H1 (cell line): ENCODE data around the gene SLC22A2. TPM values are rescaled to one million over a fixed set of nuclear protein-coding genes. Genes with fewer than 3 reads are reported as not detected.

Source experiments
- CTCF ChIA-PET: fragments of 300-600 bp; sonication (Branson Sonifier 250); formaldehyde crosslinking; loops from one replicate; lab custom pipeline; 2021; ENCODE audit not compliant: partially characterized antibody; lab: Charles Lee
- POLR2A ChIA-PET: fragments of 300-600 bp; sonication (Branson Sonifier 250); formaldehyde crosslinking; loops from one replicate; lab custom pipeline; 2021; ENCODE audit warnings: inconsistent platforms; ENCODE audit not compliant: partially characterized antibody; lab: Charles Lee
- DNase-seq, 2 experiments: peaks; one replicate each; pipeline versions ENCODE4 v3.0.0 to v3.0.0-alpha.2; 2010 to 2022; ENCODE audit warnings: low spot score in 2 of 2, low read depth in 1 of 2, mixed read lengths in 1 of 2
- FAIRE-seq: peaks from 2 replicates; lab custom pipeline; 2011; peaks lifted over from hg19 to GRCh38; lab: Jason Lieb, UNC
- H2AFZ ChIP-seq: 2 replicates; pipeline ENCODE4 v1.8.1; 2012; ENCODE audit warnings: low read length, inconsistent platforms
- H2AK5ac ChIP-seq: 2 replicates; pipeline ENCODE4 v1.6.1; 2013; ENCODE audit warnings: low read depth, low read length
- H2BK120ac ChIP-seq: replicated peaks from 2 replicates; pipeline ENCODE3; 2013; ENCODE audit warnings: low read depth, low read length, inconsistent platforms
- H2BK12ac ChIP-seq: 2 replicates; pipeline ENCODE4 v1.6.1; 2013; ENCODE audit warnings: low read depth, low read length
- H2BK15ac ChIP-seq: 2 replicates; pipeline ENCODE4 v1.6.1; 2013; ENCODE audit warnings: low read length
- H2BK20ac ChIP-seq: 2 replicates; pipeline ENCODE4 v1.6.1; 2013; ENCODE audit warnings: low read length
- H2BK5ac ChIP-seq: 2 replicates; pipeline ENCODE4 v1.6.1; 2013; ENCODE audit warnings: low read depth, low read length
- H3K14ac ChIP-seq: 2 replicates; pipeline ENCODE4 v1.6.1; 2013; ENCODE audit warnings: inconsistent platforms; ENCODE audit not compliant: insufficient read length
- H3K18ac ChIP-seq: 2 replicates; pipeline ENCODE4 v1.6.1; 2013; ENCODE audit warnings: low read length; ENCODE audit errors: extremely low read depth
- H3K23ac ChIP-seq: 2 replicates; pipeline ENCODE4 v1.6.1; 2013; ENCODE audit warnings: inconsistent platforms; ENCODE audit not compliant: insufficient read length
- H3K23me2 ChIP-seq: 2 replicates; pipeline ENCODE4 v1.6.1; 2013; ENCODE audit warnings: low read depth, low read length
- H3K27ac ChIP-seq: 2 replicates; pipeline ENCODE4 v1.6.1; 2011; ENCODE audit warnings: low read depth, low read length, inconsistent platforms
- H3K27me3 ChIP-seq, 4 experiments: replicated peaks in 1 of 4; 1 replicate in 1 of 4; 2 replicates in 3 of 4; pipeline versions ENCODE4 v1.6.1 to v1.8.1; 2011 to 2013; ENCODE audit warnings: low read length in 3 of 4, mild to moderate bottlenecking in 3 of 4, inconsistent platforms in 2 of 4, mixed read lengths in 2 of 4, moderate library complexity in 1 of 4; ENCODE audit not compliant: control insufficient read depth in 3 of 4, insufficient read depth in 3 of 4; ENCODE audit errors: extremely low read depth in 1 of 4
- H3K36me3 ChIP-seq, 4 experiments: 2 replicates each; pipeline versions ENCODE4 v1.6.1 to v1.8.1; 2011 to 2013; ENCODE audit warnings: mild to moderate bottlenecking in 4 of 4, low read length in 3 of 4, moderate library complexity in 2 of 4, control low read depth in 1 of 4, inconsistent platforms in 1 of 4; ENCODE audit not compliant: insufficient read depth in 4 of 4, control insufficient read depth in 2 of 4
- H3K4ac ChIP-seq: replicated peaks from 2 replicates; pipeline ENCODE3; 2013; ENCODE audit warnings: low read length, low read depth, mixed read lengths, inconsistent platforms; ENCODE audit not compliant: insufficient read length
- H3K4me1 ChIP-seq, 4 experiments: replicated peaks in 1 of 4; 1 replicate in 1 of 4; 2 replicates in 3 of 4; pipeline versions ENCODE4 v1.6.1 to v1.8.1; 2011 to 2013; ENCODE audit warnings: low read length in 3 of 4, inconsistent platforms in 2 of 4, mixed read lengths in 1 of 4; ENCODE audit not compliant: insufficient read depth in 4 of 4, control insufficient read depth in 3 of 4
- H3K4me2 ChIP-seq, 2 experiments: 2 replicates each; pipeline versions ENCODE4 v1.6.1 to v1.8.1; 2011 to 2013; ENCODE audit warnings: low read depth in 2 of 2, low read length in 2 of 2, control low read depth in 1 of 2, inconsistent platforms in 1 of 2, mild to moderate bottlenecking in 1 of 2; ENCODE audit not compliant: insufficient read depth in 1 of 2
- H3K4me3 ChIP-seq, 4 experiments: fragments of 200-600, 300-600 bp in 1 of 4; sonication (generic), shearing (Covaris generic), sonication (Bioruptor Twin) in 1 of 4; 2 replicates each; pipeline versions ENCODE4 v1.5.1 to v1.8.1; 2011 to 2016; ENCODE audit warnings: low read length in 4 of 4, low read depth in 3 of 4, control low read depth in 2 of 4, inconsistent platforms in 2 of 4, mild to moderate bottlenecking in 2 of 4, mixed read lengths in 1 of 4, moderate library complexity in 1 of 4; ENCODE audit not compliant: insufficient read depth in 2 of 4; ENCODE audit errors: extremely low read depth in 1 of 4
- H3K56ac ChIP-seq: replicated peaks from 2 replicates; pipeline ENCODE3; 2013; ENCODE audit warnings: low read depth, mild to moderate bottlenecking, mixed read lengths, low read length, inconsistent platforms; ENCODE audit not compliant: insufficient read length
- H3K79me1 ChIP-seq: 2 replicates; pipeline ENCODE4 v1.6.1; 2013; ENCODE audit warnings: low read depth, low read length, control low read depth
- H3K79me2 ChIP-seq, 2 experiments: 2 replicates each; pipeline versions ENCODE4 v1.6.1 to v1.8.1; 2012 to 2013; ENCODE audit warnings: low read length in 2 of 2, mild to moderate bottlenecking in 2 of 2, inconsistent platforms in 1 of 2; ENCODE audit not compliant: insufficient read depth in 2 of 2, control insufficient read depth in 1 of 2
- H3K9ac ChIP-seq, 4 experiments: replicated peaks in 1 of 4; 1 replicate in 1 of 4; 2 replicates in 3 of 4; pipeline versions ENCODE4 v1.6.1 to v1.8.1; 2011 to 2013; ENCODE audit warnings: low read depth in 3 of 4, low read length in 3 of 4, control low read depth in 2 of 4, mild to moderate bottlenecking in 2 of 4, moderate library complexity in 2 of 4, inconsistent platforms in 1 of 4; ENCODE audit errors: extremely low read depth in 1 of 4
- H3K9me3 ChIP-seq, 2 experiments: 2 replicates each; pipeline versions ENCODE4 v1.6.1 to v1.8.1; 2012 to 2013; ENCODE audit warnings: mild to moderate bottlenecking in 2 of 2, moderate library complexity in 2 of 2, control low read depth in 1 of 2, inconsistent platforms in 1 of 2, low read depth in 1 of 2, low read length in 1 of 2, mixed read lengths in 1 of 2; ENCODE audit not compliant: insufficient read depth in 2 of 2
- H4K20me1 ChIP-seq, 2 experiments: replicated peaks in 1 of 2; 2 replicates each; pipeline versions ENCODE3 to v1.8.1; 2011 to 2013; ENCODE audit warnings: inconsistent platforms in 2 of 2, low read length in 2 of 2, mild to moderate bottlenecking in 1 of 2; ENCODE audit not compliant: insufficient read depth in 2 of 2, control insufficient read depth in 1 of 2
- H4K5ac ChIP-seq: 2 replicates; pipeline ENCODE4 v1.6.1; 2013; ENCODE audit warnings: low read length, low read depth, mixed read lengths, inconsistent platforms; ENCODE audit not compliant: insufficient read length
- H4K8ac ChIP-seq: 2 replicates; pipeline ENCODE4 v1.8.0; 2013; ENCODE audit warnings: mild to moderate bottlenecking, moderate library complexity, low read length, inconsistent platforms; ENCODE audit not compliant: insufficient read depth; ENCODE audit errors: extremely low read depth
- H4K91ac ChIP-seq: replicated peaks from 2 replicates; pipeline ENCODE3; 2013; ENCODE audit warnings: low read length, mixed read lengths, inconsistent platforms; ENCODE audit not compliant: insufficient read length
- BRCA1 ChIP-seq: IDR thresholded peaks from 2 replicates; pipeline ENCODE4 v1.6.1; 2012; ENCODE audit warnings: low read depth, low read length, improper control_type of control experiment
- CREB1 ChIP-seq: IDR thresholded peaks from 2 replicates; pipeline ENCODE4 v1.6.1; 2012; ENCODE audit warnings: inconsistent platforms
- E2F6 ChIP-seq: IDR thresholded peaks from 2 replicates; pipeline ENCODE4 v1.6.1; 2012; ENCODE audit warnings: inconsistent platforms
- EGR1 ChIP-seq: IDR thresholded peaks from 2 replicates; pipeline ENCODE4 v1.6.1; 2011; ENCODE audit warnings: low read depth, low read length, borderline replicate concordance
- EP300 ChIP-seq, 2 experiments: IDR thresholded peaks; 1 replicate in 1 of 2; 2 replicates in 1 of 2; pipeline ENCODE4 v1.6.1; 2011 to 2012; ENCODE audit warnings: low read depth in 2 of 2, low read length in 2 of 2, mild to moderate bottlenecking in 2 of 2, borderline replicate concordance in 1 of 2, inconsistent platforms in 1 of 2, moderate library complexity in 1 of 2
- KDM4A ChIP-seq: IDR thresholded peaks from one replicate; pipeline ENCODE4 v1.7.1; 2012; ENCODE audit warnings: low read depth, mild to moderate bottlenecking, moderate library complexity, low read length, inconsistent platforms; ENCODE audit not compliant: severe bottlenecking
- PHF8 ChIP-seq: fragments of 200-600 bp; sonication (generic); conservative IDR thresholded peaks from 2 replicates; pipeline ENCODE4 v1.7.1; 2012; ENCODE audit warnings: low read depth, mild to moderate bottlenecking, inconsistent platforms, low read length, moderate library complexity
- POLR2A ChIP-seq, 2 experiments: IDR thresholded peaks; 1 replicate in 1 of 2; 2 replicates in 1 of 2; pipeline ENCODE4 v1.6.1; 2011; ENCODE audit warnings: low read depth in 2 of 2, low read length in 2 of 2, mild to moderate bottlenecking in 2 of 2; ENCODE audit errors: control extremely low read depth in 1 of 2
- POLR2AphosphoS5 ChIP-seq: IDR thresholded peaks from 2 replicates; pipeline ENCODE4 v1.6.1; 2011; ENCODE audit warnings: low read depth, low read length
- POU5F1 ChIP-seq: IDR thresholded peaks from 2 replicates; pipeline ENCODE4 v1.6.1; 2011; ENCODE audit warnings: low read depth, mild to moderate bottlenecking, low read length, moderate library complexity
- RBBP5 ChIP-seq: IDR thresholded peaks from 2 replicates; pipeline ENCODE4 v1.7.1; 2012; ENCODE audit warnings: low read depth, mild to moderate bottlenecking, inconsistent platforms, low read length, moderate library complexity, borderline replicate concordance
- SIRT6 ChIP-seq: IDR thresholded peaks from one replicate; pipeline ENCODE4 v1.7.1; 2012; ENCODE audit warnings: low read length, inconsistent platforms
- SRF ChIP-seq: IDR thresholded peaks from 2 replicates; pipeline ENCODE4 v1.6.1; 2011; ENCODE audit warnings: mild to moderate bottlenecking, low read depth, low read length, moderate library complexity
- USF2 ChIP-seq: IDR thresholded peaks from 2 replicates; pipeline ENCODE4 v1.6.1; 2011; ENCODE audit warnings: low read length, improper control_type of control experiment
- whole genome bisulfite sequencing, 2 experiments: shearing (Covaris generic) in 1 of 2; methylation state at CpG; one replicate each; pipeline versions ENCODE4 v1.1.6 to v1.1.7; 2013 to 2015; ENCODE audit warnings: low lambda C conversion rate in 2 of 2, mixed read lengths in 2 of 2, inconsistent platforms in 1 of 2, low coverage in 1 of 2, missing lambda C conversion rate in 1 of 2; ENCODE audit not compliant: insufficient replicate concordance in 2 of 2, insufficient coverage in 1 of 2, insufficient read length in 1 of 2; ENCODE audit errors: extremely low coverage in 1 of 2, missing lambda C conversion rate in 1 of 2; 5-methylcytosine and 5-hydroxymethylcytosine counted together
- polyA plus RNA-seq, 7 experiments: library from polyadenylated mRNA; depleted of rRNA in 3 of 7; stranded (reverse) in 5 of 7; unstranded in 2 of 7; fragments of >200 nt in 5 of 7; fragments of 200-250 nt in 2 of 7; gene quantifications; 1 replicate in 5 of 7; 2 replicates in 1 of 7; 4 replicates in 1 of 7; pipeline versions ENCODE4 v1.2.1 to v1.2.3, GENCODE V29; 2011 to 2013; ENCODE audit warnings: missing spikeins in 2 of 7, mixed read lengths in 2 of 7
- total RNA-seq: library from RNA; stranded (reverse); fragmentation: NEBNext Ultra II Directional; extraction: Animal tissue kit (Norgen Biotek cat#: 25700); gene quantifications from 2 replicates; pipeline ENCODE4 v1.2.1, GENCODE V29; 2021

Gene SLC22A2
- total and polyA plus RNA-seq, 2 of the 8 experiments (the other 6 are each of a cell fraction or from before 2014, with no cell fraction given), result 0.23 to 1.4 TPM

GRCh38 chr6:160277144-160277543 lies 18.5 kb upstream of the SLC22A2 start:
- FAIRE-seq (no peak), DNase-seq (no peak)
- H3K9ac ChIP-seq, result no peak overlapping the region
- no peak for TF ChIP-seq RBBP5
- TF ChIP-seq POLR2AphosphoS5, result no peak
- TF ChIP-seq SRF, result no peak
- TF ChIP-seq KDM4A, result no peak
- TF ChIP-seq PHF8, result no peak
- TF ChIP-seq SIRT6, result no peak
- TF ChIP-seq POLR2A (IDR thresholded peaks at IDR 0.05; ENCODE audit: control extremely low read depth in 1 of 2, low read depth in 2 of 2, low read length in 2 of 2), result no peak
- TF ChIP-seq POU5F1, result no peak
- no peak for TF ChIP-seq CREB1
- TF ChIP-seq EP300 (IDR thresholded peaks at IDR 0.05; ENCODE audit: borderline replicate concordance in 1 of 2, low read depth in 2 of 2, low read length in 2 of 2), result no peak
- TF ChIP-seq BRCA1, result no peak
- no peak for TF ChIP-seq EGR1
- no peak for TF ChIP-seq E2F6
- no peak for TF ChIP-seq USF2

More at GRCh38 chr6:160277144-160277543, 18.5 kb upstream of the SLC22A2 start:
- Histone ChIP-seq H3K79me1 (no peaks in the 10 kb centered on the region), H4K20me1 (no peaks in the 10 kb centered on the region), H3K9me3 (no peaks in the 10 kb centered on the region), H2BK12ac (no peak overlapping the region), H2BK120ac (no peak overlapping the region), H4K5ac (no peak overlapping the region), H3K4ac (no peak overlapping the region), H3K79me2 (no peaks in the 10 kb centered on the region), H4K8ac (no peak overlapping the region), H4K91ac (no peak overlapping the region), H3K18ac (no peak overlapping the region), H2BK20ac (no peak overlapping the region), H2AK5ac (no peak overlapping the region), H2BK5ac (peak overlapping the region; percentile 36; the same call in 1 of the 2 replicates), H3K4me2 (no peak overlapping the region), H3K36me3 (no peaks in the 10 kb centered on the region), H2BK15ac (no peak overlapping the region), H3K14ac (no peak overlapping the region), H3K56ac (no peak overlapping the region), H3K27me3 (no peaks in the 10 kb centered on the region), H2AFZ (0 out of 2 replicates have a peak overlapping the region, but pooled peaks have one; percentile 41), H3K4me1 (peaks cover 0 to 5% (median 0%) of the 10 kb centered on the region in 4 experiments; a peak in 2 of 7 replicates), H3K27ac (no peak overlapping the region), H3K4me3 (no peak overlapping the region), H3K23ac (no peak overlapping the region), H3K23me2 (no peaks in the 10 kb centered on the region)
- 90% methylated on average over 5 of the region's 5 CpGs; no CpG with 5 or more reads in 1 of the 2 experiments for WGBS, 2 experiments
- CTCF ChIA-PET, result interaction anchor here (0.9 to 1.0 kb wide), 2 partner anchors 15 to 37 kb away, joined by 3 read pairs; no protein-coding TSS in a partner anchor
- POLR2A ChIA-PET, result no interaction called here
